ENCODE results near the gene NEMP2. TPM values are rescaled to one million over a fixed set of nuclear protein-coding genes. Genes with fewer than 3 reads are reported as not detected.

Gene NEMP2
- total RNA-seq, 1 donor from 2014 or later = 11.9 TPM

- no peak for DNase-seq (ENCODE audit: extremely low spot score, unreplicated experiment)
- Mint-ChIP-seq H3K27me3 (ENCODE audit: unreplicated experiment) (no peaks in the 10 kb centered on the region), H3K36me3 (ENCODE audit: unreplicated experiment) (no peaks in the 10 kb centered on the region), H3K9me3 (ENCODE audit: unreplicated experiment) (peaks cover 5% of the 10 kb centered on the region), H3K4me1 (ENCODE audit: unreplicated experiment) (peaks cover 18% of the 10 kb centered on the region), H3K4me3 (ENCODE audit: unreplicated experiment) (no peak overlapping the region), H3K27ac (ENCODE audit: unreplicated experiment) (no peak overlapping the region)
- no peak for TF ChIP-seq CTCF (IDR thresholded peaks at IDR 0.05)
These were observed 20.0 kb upstream of the NEMP2 start for GRCh38 chr2:190554357-190555006.

- DNase-seq (ENCODE audit: extremely low spot score, unreplicated experiment) = no peak
- H3K4me1 Mint-ChIP-seq (ENCODE audit: unreplicated experiment) = peaks cover 18% of the 10 kb centered on the region
- H3K36me3 Mint-ChIP-seq (ENCODE audit: unreplicated experiment) = no peaks in the 10 kb centered on the region
- peaks cover 5% of the 10 kb centered on the region for H3K9me3 Mint-ChIP-seq (ENCODE audit: unreplicated experiment)
- H3K27ac Mint-ChIP-seq (ENCODE audit: unreplicated experiment) = no peak overlapping the region
- no peak for TF ChIP-seq CTCF (IDR thresholded peaks at IDR 0.05)
- no peaks in the 10 kb centered on the region for H3K27me3 Mint-ChIP-seq (ENCODE audit: unreplicated experiment)
- no peak overlapping the region for H3K4me3 Mint-ChIP-seq (ENCODE audit: unreplicated experiment)
These were observed 18.7 kb upstream of the NEMP2 start for GRCh38 chr2:190553254-190553653.

- H3K4me3 Mint-ChIP-seq (ENCODE audit: unreplicated experiment) = no peak overlapping the region
- H3K27ac Mint-ChIP-seq (ENCODE audit: unreplicated experiment) = no peak overlapping the region
- peaks cover 19% of the 10 kb centered on the region for H3K4me1 Mint-ChIP-seq (ENCODE audit: unreplicated experiment)
- no peaks in the 10 kb centered on the region for H3K36me3 Mint-ChIP-seq (ENCODE audit: unreplicated experiment)
- DNase-seq (ENCODE audit: extremely low spot score, unreplicated experiment) = no peak
- no peak for TF ChIP-seq CTCF (IDR thresholded peaks at IDR 0.05)
- peaks cover 5% of the 10 kb centered on the region for H3K9me3 Mint-ChIP-seq (ENCODE audit: unreplicated experiment)
- no peaks in the 10 kb centered on the region for H3K27me3 Mint-ChIP-seq (ENCODE audit: unreplicated experiment)
These were observed 17.4 kb upstream of the NEMP2 start for GRCh38 chr2:190551928-190552327.

GRCh38 chr2:190550137-190550536, 15.6 kb upstream of the NEMP2 start:
- no peak for DNase-seq (ENCODE audit: extremely low spot score, unreplicated experiment)
- peaks cover under 1% of the 10 kb centered on the region for H3K9me3 Mint-ChIP-seq (ENCODE audit: unreplicated experiment)
- no peak overlapping the region for H3K4me3 Mint-ChIP-seq (ENCODE audit: unreplicated experiment)
- no peak overlapping the region for H3K27ac Mint-ChIP-seq (ENCODE audit: unreplicated experiment)
- H3K27me3 Mint-ChIP-seq (ENCODE audit: unreplicated experiment) = no peaks in the 10 kb centered on the region
- H3K4me1 Mint-ChIP-seq (ENCODE audit: unreplicated experiment) = peaks cover 36% of the 10 kb centered on the region
- no peak for TF ChIP-seq CTCF (IDR thresholded peaks at IDR 0.05)
- no peaks in the 10 kb centered on the region for H3K36me3 Mint-ChIP-seq (ENCODE audit: unreplicated experiment)

- Mint-ChIP-seq H3K36me3 (ENCODE audit: unreplicated experiment) (no peaks in the 10 kb centered on the region), H3K27ac (ENCODE audit: unreplicated experiment) (no peak overlapping the region), H3K27me3 (ENCODE audit: unreplicated experiment) (no peaks in the 10 kb centered on the region), H3K9me3 (ENCODE audit: unreplicated experiment) (no peaks in the 10 kb centered on the region), H3K4me3 (ENCODE audit: unreplicated experiment) (no peak overlapping the region), H3K4me1 (ENCODE audit: unreplicated experiment) (peaks cover 35% of the 10 kb centered on the region)
- TF ChIP-seq CTCF (IDR thresholded peaks at IDR 0.05) = no peak
- no peak for DNase-seq (ENCODE audit: extremely low spot score, unreplicated experiment)
These were observed 13.4 kb upstream of the NEMP2 start for GRCh38 chr2:190547886-190548285.
